Omental fat pad (tissue), 4 donors: Measurements from ENCODE around the gene DHX38. TPM values are rescaled to one million over a fixed set of nuclear protein-coding genes. Genes with fewer than 3 reads are reported as not detected.

ENCODE experiments used
- ATAC-seq: fragments of 150-250 bp; one replicate; pipeline ENCODE4 v1.9.1; 2016; ENCODE audit warnings: mild to moderate bottlenecking, moderate library complexity; ENCODE audit not compliant: low FRiP score
- DNase-seq: peaks from one replicate; pipeline ENCODE4 v3.0.0-alpha.2; 2019; ENCODE audit warnings: low spot score
- CTCF ChIP-seq, 3 donors: fragments of 450-650 bp; IDR thresholded peaks; one replicate each; pipeline ENCODE4 v1.5.1; 2016 to 2017; ENCODE audit warnings: antibody characterized with exemption in 3 of 3, mild to moderate bottlenecking in 3 of 3, moderate library complexity in 2 of 3
- total RNA-seq, 4 donors: library from RNA; depleted of rRNA; stranded (reverse); fragments of >200 nt; gene quantifications; one replicate each; pipeline ENCODE4 v1.1.0, GENCODE V29; 2016

DHX38 gene
- total RNA-seq, 4 donors from 2014 or later: 39.8 to 79.5 (median 56.5) TPM

GRCh38 chr16:72142476-72142875 lies 48.8 kb downstream of the DHX38 start:
- DNase-seq (no peak), ATAC-seq (no peak)
- TF ChIP-seq CTCF (IDR thresholded peaks at IDR 0.05): no peak

GRCh38 chr16:72149676-72150464 lies 56.2 kb downstream of the DHX38 start:
- no peak for ATAC-seq
- DNase-seq: no peak
- no peak for TF ChIP-seq CTCF (IDR thresholded peaks at IDR 0.05)

GRCh38 chr16:72159386-72159785 lies 65.7 kb downstream of the DHX38 start:
- no peak for ATAC-seq
- DNase-seq: no peak
- no peak for TF ChIP-seq CTCF (IDR thresholded peaks at IDR 0.05)

DNA sequence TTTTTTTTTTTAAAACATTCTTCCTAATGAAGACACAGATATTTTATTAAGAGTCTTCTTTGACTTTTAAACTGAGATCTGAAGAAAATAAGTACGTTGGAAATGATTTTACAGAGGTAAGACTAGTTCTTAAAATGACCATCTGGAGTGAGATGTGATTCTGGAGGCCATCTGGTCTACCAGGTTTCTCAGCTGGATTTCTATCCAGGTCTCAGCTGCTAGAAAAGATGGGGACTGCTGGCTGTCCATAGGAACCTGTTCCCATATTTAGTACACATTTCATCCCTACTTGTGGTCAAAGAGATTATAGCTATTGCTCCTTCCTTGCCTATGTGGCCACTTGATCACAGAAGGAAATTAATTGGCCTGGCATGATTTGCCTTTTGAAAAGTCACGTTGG lies 66.2 kb downstream of the DHX38 start:
- TF ChIP-seq CTCF (IDR thresholded peaks at IDR 0.05): no peak
- no peak for ATAC-seq
- DNase-seq: no peak

DNA sequence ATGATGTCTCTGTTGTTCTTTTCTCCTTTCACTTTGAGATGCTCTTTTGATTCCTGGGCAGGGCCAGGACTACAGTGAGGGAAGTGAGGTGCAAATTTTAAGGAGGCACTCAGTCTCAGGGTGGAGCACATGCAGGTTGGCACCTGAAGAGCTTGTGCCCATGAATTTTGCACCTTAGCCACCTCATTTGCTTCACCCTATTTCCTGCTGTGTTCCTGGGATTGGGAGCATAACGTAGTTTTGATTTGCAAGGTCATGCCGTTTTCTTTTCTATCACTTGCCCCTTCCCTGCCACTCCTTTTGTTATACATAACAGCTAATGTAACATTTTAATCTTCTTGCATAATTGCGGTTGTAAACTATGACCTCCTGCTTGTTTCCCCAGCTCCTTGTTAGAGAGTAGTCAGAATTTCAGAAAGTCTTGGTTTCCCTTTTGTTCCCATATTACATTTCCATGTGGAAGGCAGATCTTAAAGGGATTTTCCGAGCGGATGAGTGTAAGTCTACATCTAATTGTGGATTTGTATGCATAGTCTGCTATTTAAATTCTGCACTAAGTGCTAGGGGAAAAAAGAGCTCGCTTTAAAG lies 68.6 kb downstream of the DHX38 start:
- no peak for ATAC-seq
- no peak for TF ChIP-seq CTCF (IDR thresholded peaks at IDR 0.05)
- DNase-seq: no peak

Other genes with a start within 250 kb of the DHX38 start
- gene ATXN1L, start 247.9 kb upstream of the DHX38 start, total RNA-seq: 10 to 100 TPM; 30.6 to 43.1 (median 37.0) TPM
- gene ZNF821, start 209.7 kb upstream of the DHX38 start, total RNA-seq: 10 to 100 TPM in 1 of 4 donors, 1 to 10 TPM in 3; 1.3 to 10.1 (median 4.4) TPM
- gene IST1, start 198.3 kb upstream of the DHX38 start, total RNA-seq: 100 to 1,000 TPM; 229 to 249 (median 230) TPM
- gene PKD1L3, start 93.4 kb upstream of the DHX38 start, total RNA-seq: 1 to 10 TPM in 1 of 4 donors, under 1 TPM in 3; 0.60 to 1.7 (median 0.77) TPM
- gene DHODH, start 85.1 kb upstream of the DHX38 start, total RNA-seq: 10 to 100 TPM in 3 of 4 donors, 1 to 10 TPM in 1; 6.8 to 15.1 (median 11.9) TPM
- 1,000 to 10,000 TPM in 2 of 4 donors, 100 to 1,000 TPM in 1, 10 to 100 TPM in 1; 48.9 to 4,795 (median 1,381) TPM for gene HP, start 39.3 kb upstream of the DHX38 start, total RNA-seq
- gene HPR, start 30.6 kb upstream of the DHX38 start, total RNA-seq: 10 to 100 TPM in 1 of 4 donors, 1 to 10 TPM in 3; 3.0 to 11.2 (median 3.4) TPM
- gene TXNL4B, start 227 bp upstream of the DHX38 start, total RNA-seq: 10 to 100 TPM in 3 of 4 donors, 1 to 10 TPM in 1; 8.1 to 16.9 (median 15.1) TPM
- 1 to 10 TPM in 2 of 4 donors, under 1 TPM in 2; 0.13 to 1.4 (median 0.98) TPM for gene PMFBP1, start 78.3 kb downstream of the DHX38 start, total RNA-seq